ENCODE data around the gene AK9.

AK9 gene

GRCh38 chr6:109498052-109498451 is 192.9 kb downstream of the AK9 start:
- Histone ChIP-seq H3K14ac (ENCODE audit: low read length) (no peak overlapping the region), H3K27me3 (ENCODE audit: insufficient read depth, low read length) (no peaks in the 10 kb centered on the region), H4K12ac (ENCODE audit: low read depth, low read length) (no peak overlapping the region), H3K27ac (ENCODE audit: low read depth, low read length) (no peak overlapping the region), H3K4me3 (ENCODE audit: low read depth, low read length) (no peak overlapping the region), H2BK5ac (ENCODE audit: low read depth, low read length, poor library complexity) (no peak overlapping the region), H2AFZ (ENCODE audit: insufficient read depth, low read length, poor library complexity) (no peak overlapping the region), H3K4ac (ENCODE audit: low read depth, low read length) (no peak overlapping the region), H3K79me1 (ENCODE audit: low read length) (no peaks in the 10 kb centered on the region), H3K36me3 (ENCODE audit: control insufficient read depth in 1 of 2, insufficient read depth in 2 of 2, low read length in 2 of 2) (no peaks in the 10 kb centered on the region), H3K23ac (ENCODE audit: low read length) (no peak overlapping the region), H2BK12ac (ENCODE audit: low read length) (no peak overlapping the region), H4K8ac (ENCODE audit: low read depth, low read length) (no peak overlapping the region), H3K9ac (ENCODE audit: low read length) (no peak overlapping the region), H3K4me1 (ENCODE audit: control insufficient read depth in 1 of 2, insufficient read depth in 2 of 2, low read length in 2 of 2) (no peaks in the 10 kb centered on the region), H2AK5ac (ENCODE audit: low read length) (no peak overlapping the region), H3K79me2 (ENCODE audit: control insufficient read depth, insufficient read depth, low read length, poor library complexity) (no peaks in the 10 kb centered on the region), H3K4me2 (ENCODE audit: low read length) (no peak overlapping the region), H2BK120ac (ENCODE audit: insufficient read depth, low read length, poor library complexity) (no peak overlapping the region), H3K9me3 (ENCODE audit: insufficient read depth, low read depth, low read length) (peaks cover 2% of the 10 kb centered on the region), H4K91ac (ENCODE audit: low read depth, low read length) (no peak overlapping the region), H3K18ac (ENCODE audit: low read length) (no peak overlapping the region)
- no peak for DNase-seq
- WGBS (ENCODE audit: extremely low coverage, insufficient coverage, insufficient read length) = 100% methylated on average over 1 of the region's 4 CpGs

- Histone ChIP-seq H3K4ac (ENCODE audit: low read depth, low read length) (no peak overlapping the region), H3K9ac (ENCODE audit: low read length) (no peak overlapping the region), H3K4me3 (ENCODE audit: low read depth, low read length) (no peak overlapping the region), H3K23ac (ENCODE audit: low read length) (no peak overlapping the region), H3K4me1 (ENCODE audit: control insufficient read depth in 1 of 2, insufficient read depth in 2 of 2, low read length in 2 of 2) (no peaks in the 10 kb centered on the region), H3K18ac (ENCODE audit: low read length) (no peak overlapping the region), H2BK5ac (ENCODE audit: low read depth, low read length, poor library complexity) (no peak overlapping the region), H3K9me3 (ENCODE audit: insufficient read depth, low read depth, low read length) (peaks cover 2% of the 10 kb centered on the region), H3K4me2 (ENCODE audit: low read length) (no peak overlapping the region), H3K27ac (ENCODE audit: low read depth, low read length) (no peak overlapping the region), H3K79me1 (ENCODE audit: low read length) (no peaks in the 10 kb centered on the region), H4K12ac (ENCODE audit: low read depth, low read length) (no peak overlapping the region), H3K36me3 (ENCODE audit: control insufficient read depth in 1 of 2, insufficient read depth in 2 of 2, low read length in 2 of 2) (no peaks in the 10 kb centered on the region), H3K79me2 (ENCODE audit: control insufficient read depth, insufficient read depth, low read length, poor library complexity) (no peaks in the 10 kb centered on the region), H3K27me3 (ENCODE audit: insufficient read depth, low read length) (no peaks in the 10 kb centered on the region), H2AK5ac (ENCODE audit: low read length) (no peak overlapping the region), H2BK12ac (ENCODE audit: low read length) (no peak overlapping the region), H4K8ac (ENCODE audit: low read depth, low read length) (no peak overlapping the region), H2AFZ (ENCODE audit: insufficient read depth, low read length, poor library complexity) (no peak overlapping the region), H3K14ac (ENCODE audit: low read length) (no peak overlapping the region), H2BK120ac (ENCODE audit: insufficient read depth, low read length, poor library complexity) (no peak overlapping the region), H4K91ac (ENCODE audit: low read depth, low read length) (no peak overlapping the region)
- DNase-seq = no peak
- 100% methylated on average over 1 of the region's 9 CpGs for WGBS (ENCODE audit: extremely low coverage, insufficient coverage, insufficient read length)
These were observed 194.8 kb downstream of the AK9 start for GRCh38 chr6:109496036-109496772.

- no peak overlapping the region for H4K8ac ChIP-seq (ENCODE audit: low read depth, low read length)
- H2BK120ac ChIP-seq (ENCODE audit: insufficient read depth, low read length, poor library complexity) = no peak overlapping the region
- H3K27ac ChIP-seq (ENCODE audit: low read depth, low read length) = no peak overlapping the region
- H3K23ac ChIP-seq (ENCODE audit: low read length) = no peak overlapping the region
- no peak overlapping the region for H2BK12ac ChIP-seq (ENCODE audit: low read length)
- H4K12ac ChIP-seq (ENCODE audit: low read depth, low read length) = no peak overlapping the region
- H3K18ac ChIP-seq (ENCODE audit: low read length) = no peak overlapping the region
- H3K4me1 ChIP-seq (ENCODE audit: control insufficient read depth in 1 of 2, insufficient read depth in 2 of 2, low read length in 2 of 2) = no peaks in the 10 kb centered on the region
- H3K4me2 ChIP-seq (ENCODE audit: low read length) = no peak overlapping the region
- no peak overlapping the region for H2AFZ ChIP-seq (ENCODE audit: insufficient read depth, low read length, poor library complexity)
- no peak for DNase-seq
- H2BK5ac ChIP-seq (ENCODE audit: low read depth, low read length, poor library complexity) = no peak overlapping the region
- H3K79me2 ChIP-seq (ENCODE audit: control insufficient read depth, insufficient read depth, low read length, poor library complexity) = no peaks in the 10 kb centered on the region
- H4K91ac ChIP-seq (ENCODE audit: low read depth, low read length) = no peak overlapping the region
- no peak overlapping the region for H3K4ac ChIP-seq (ENCODE audit: low read depth, low read length)
- H3K27me3 ChIP-seq (ENCODE audit: insufficient read depth, low read length) = no peaks in the 10 kb centered on the region
- H3K36me3 ChIP-seq (ENCODE audit: control insufficient read depth in 1 of 2, insufficient read depth in 2 of 2, low read length in 2 of 2) = no peaks in the 10 kb centered on the region
- H3K9ac ChIP-seq (ENCODE audit: low read length) = no peak overlapping the region
- no CpG with 5 or more reads among the region's 1 CpG for WGBS (ENCODE audit: extremely low coverage, insufficient coverage, insufficient read length)
- H2AK5ac ChIP-seq (ENCODE audit: low read length) = no peak overlapping the region
- peaks cover 2% of the 10 kb centered on the region for H3K9me3 ChIP-seq (ENCODE audit: insufficient read depth, low read depth, low read length)
- no peaks in the 10 kb centered on the region for H3K79me1 ChIP-seq (ENCODE audit: low read length)
- no peak overlapping the region for H3K14ac ChIP-seq (ENCODE audit: low read length)
- H3K4me3 ChIP-seq (ENCODE audit: low read depth, low read length) = no peak overlapping the region
These were observed 197.1 kb downstream of the AK9 start for GRCh38 chr6:109493865-109494264.

GRCh38 chr6:109491207-109491938 is 199.6 kb downstream of the AK9 start:
- Histone ChIP-seq H2BK120ac (ENCODE audit: insufficient read depth, low read length, poor library complexity) (no peak overlapping the region), H3K4me3 (ENCODE audit: low read depth, low read length) (no peak overlapping the region), H4K12ac (ENCODE audit: low read depth, low read length) (no peak overlapping the region), H4K8ac (ENCODE audit: low read depth, low read length) (no peak overlapping the region), H3K23ac (ENCODE audit: low read length) (no peak overlapping the region), H3K4me1 (ENCODE audit: control insufficient read depth in 1 of 2, insufficient read depth in 2 of 2, low read length in 2 of 2) (no peaks in the 10 kb centered on the region), H3K4me2 (ENCODE audit: low read length) (no peak overlapping the region), H3K9me3 (ENCODE audit: insufficient read depth, low read depth, low read length) (no peaks in the 10 kb centered on the region), H3K4ac (ENCODE audit: low read depth, low read length) (no peak overlapping the region), H2BK12ac (ENCODE audit: low read length) (no peak overlapping the region), H3K18ac (ENCODE audit: low read length) (no peak overlapping the region), H3K9ac (ENCODE audit: low read length) (no peak overlapping the region), H3K27me3 (ENCODE audit: insufficient read depth, low read length) (no peaks in the 10 kb centered on the region), H4K91ac (ENCODE audit: low read depth, low read length) (no peak overlapping the region), H2BK5ac (ENCODE audit: low read depth, low read length, poor library complexity) (no peak overlapping the region), H3K14ac (ENCODE audit: low read length) (no peak overlapping the region), H2AFZ (ENCODE audit: insufficient read depth, low read length, poor library complexity) (no peak overlapping the region), H3K27ac (ENCODE audit: low read depth, low read length) (no peak overlapping the region), H3K79me2 (ENCODE audit: control insufficient read depth, insufficient read depth, low read length, poor library complexity) (no peaks in the 10 kb centered on the region), H3K36me3 (ENCODE audit: control insufficient read depth in 1 of 2, insufficient read depth in 2 of 2, low read length in 2 of 2) (no peaks in the 10 kb centered on the region), H3K79me1 (ENCODE audit: low read length) (no peaks in the 10 kb centered on the region), H2AK5ac (ENCODE audit: low read length) (no peak overlapping the region)
- DNase-seq = no peak
- WGBS (ENCODE audit: extremely low coverage, insufficient coverage, insufficient read length) = no CpG with 5 or more reads among the region's 5 CpGs

Measured in trophoblast cell (in vitro differentiated cells and primary cell).